LNCaP clone FGC (cell line): ENCODE measurements around the gene TMEM229B.

Experiments used
- DNase-seq: peaks from one replicate; pipeline ENCODE4 v3.0.0-alpha.2; 2011; ENCODE audit warnings: low read depth
- H3K4me3 ChIP-seq: 2 replicates; pipeline ENCODE4 v1.5.1; 2011; ENCODE audit warnings: mild to moderate bottlenecking, low read depth, low read length, control low read depth
- CTCF ChIP-seq: IDR thresholded peaks from 2 replicates; pipeline ENCODE4 v1.5.1; 2012; ENCODE audit warnings: mild to moderate bottlenecking; ENCODE audit not compliant: control insufficient read depth, insufficient read depth; ENCODE audit errors: extremely low read depth

Gene TMEM229B

GRCh38 chr14:67523764-67524633, 35.5 kb upstream of the TMEM229B start:
- no peak for DNase-seq
- no peak overlapping the region for H3K4me3 ChIP-seq
- TF ChIP-seq CTCF: no peak

GRCh38 chr14:67522270-67522669, 33.7 kb upstream of the TMEM229B start:
- no peak for TF ChIP-seq CTCF
- no peak for DNase-seq

GRCh38 chr14:67520482-67520881, 32.0 kb upstream of the TMEM229B start:
- DNase-seq: no peak
- no peak for TF ChIP-seq CTCF
- no peak overlapping the region for H3K4me3 ChIP-seq

More at GRCh38 chr14:67522270-67522669, 33.7 kb upstream of the TMEM229B start:
- no peak overlapping the region for H3K4me3 ChIP-seq

- H3K4me3 ChIP-seq: no peak overlapping the region
- no peak for TF ChIP-seq CTCF
- DNase-seq: no peak
Measured at GRCh38 chr14:67519406-67519805, 30.9 kb upstream of the TMEM229B start.

- no peak for TF ChIP-seq CTCF
- DNase-seq: no peak
- H3K4me3 ChIP-seq: no peak overlapping the region
Measured at GRCh38 chr14:67517083-67517482, 28.6 kb upstream of the TMEM229B start.

GRCh38 chr14:67516676-67517075, 28.2 kb upstream of the TMEM229B start:
- no peak overlapping the region for H3K4me3 ChIP-seq
- no peak for TF ChIP-seq CTCF
- no peak for DNase-seq
